Measurements from ENCODE around the gene TRMT10C.
"Not testable (repeated sequence)": the region's sequence is repeated elsewhere in the genome, so short reads cannot be mapped to it uniquely, and the experiment has no call there.

Gene TRMT10C
- 37.7 to 43.0 reads per million in 2 donors for total RNA-seq

- DNase-seq, result peak; percentile 73 to 96 (median 87)
Measured at GRCh38 chr3:101561630-101562328, at the start of gene TRMT10C. Gene TRMT10C, plus strand, starts transcription at chr3:101561868. Its CDS starts 2,914 bp downstream, at chr3:101564782.

- no peak for DNase-seq
Measured at GRCh38 chr3:101512396-101512645, 49.3 kb upstream of the TRMT10C start.

DNA sequence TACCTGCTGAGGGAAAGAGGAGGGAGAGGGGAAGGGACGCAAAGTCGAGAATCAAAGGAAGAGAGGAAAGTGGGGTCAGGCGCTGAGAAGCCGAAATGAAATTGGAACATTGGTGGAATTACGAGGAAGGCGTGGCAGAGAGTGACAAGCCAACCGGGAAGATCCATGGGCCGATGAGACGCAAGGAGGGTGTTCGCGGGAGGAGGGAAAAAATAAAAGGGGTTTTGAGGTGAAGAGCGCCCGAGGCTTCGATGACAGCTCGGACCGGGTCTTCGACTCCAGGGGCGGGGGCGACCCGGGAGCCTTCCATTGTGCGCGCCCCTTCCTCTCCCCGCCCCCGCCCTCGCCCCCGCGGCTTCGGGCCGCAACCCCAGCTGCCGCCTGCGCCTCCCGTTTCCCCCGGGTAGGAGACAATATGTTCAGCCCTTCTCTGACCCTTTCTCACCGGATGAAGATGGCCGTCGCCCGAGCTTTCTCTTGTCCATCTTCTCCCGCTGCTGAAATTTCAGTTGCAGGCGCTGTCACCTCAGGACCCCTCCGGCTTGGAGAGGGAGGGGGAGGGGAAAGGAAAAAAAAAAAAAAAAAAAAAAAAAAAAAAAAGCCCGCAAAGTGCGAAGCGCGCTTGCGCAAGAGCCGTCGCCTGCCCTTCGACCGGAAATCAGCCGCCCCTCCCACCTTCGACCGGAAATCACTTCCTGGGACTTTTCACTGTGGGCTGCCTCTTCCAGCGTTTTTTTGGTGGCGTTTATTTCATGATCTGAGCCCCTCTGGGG, 48.8 kb upstream of the TRMT10C start, which contains the start of gene SENP7:
SENP7 (minus strand) TSS at position 567 of the 773 bp plus-strand sequence; CDS start at position 485, 82 bp downstream.
- peak; percentile 45 to 86 (median 65) for DNase-seq

GRCh38 chr3:101513419-101513986, 48.2 kb upstream of the TRMT10C start:
- DNase-seq, result no peak

- peak in 3 of 5 experiments; percentile 13 to 97 (median 84) for DNase-seq
Measured at GRCh38 chr3:101518421-101518871, 43.2 kb upstream of the TRMT10C start.

GRCh38 chr3:101519685-101520365, 41.8 kb upstream of the TRMT10C start:
- no peak for DNase-seq

DNA sequence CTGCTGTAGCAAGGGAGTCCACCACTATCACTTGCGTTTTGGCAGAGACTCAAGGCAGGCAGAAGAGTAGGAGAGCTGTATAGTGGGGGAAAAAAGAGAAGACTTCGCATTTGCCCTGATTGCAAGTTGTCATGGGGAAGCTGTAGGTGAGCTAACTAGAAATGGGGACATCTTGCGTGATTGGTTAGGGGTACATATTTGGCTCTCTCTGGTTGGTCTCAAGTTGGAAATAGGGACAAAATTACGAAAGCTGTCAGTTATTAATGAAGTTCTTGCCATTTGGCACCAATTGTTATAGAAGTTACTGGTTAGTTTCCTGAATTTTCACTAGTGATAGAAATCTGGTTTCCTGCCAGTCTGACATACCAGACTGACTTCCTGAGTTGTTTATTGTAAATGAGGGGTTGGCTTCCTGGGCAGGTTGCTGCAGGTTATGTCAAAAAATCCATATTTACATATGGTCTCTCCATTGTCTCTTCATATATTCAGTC, 40.4 kb upstream of the TRMT10C start:
- peak in 2 of 5 experiments; percentile 32 to 81 for DNase-seq

DNA sequence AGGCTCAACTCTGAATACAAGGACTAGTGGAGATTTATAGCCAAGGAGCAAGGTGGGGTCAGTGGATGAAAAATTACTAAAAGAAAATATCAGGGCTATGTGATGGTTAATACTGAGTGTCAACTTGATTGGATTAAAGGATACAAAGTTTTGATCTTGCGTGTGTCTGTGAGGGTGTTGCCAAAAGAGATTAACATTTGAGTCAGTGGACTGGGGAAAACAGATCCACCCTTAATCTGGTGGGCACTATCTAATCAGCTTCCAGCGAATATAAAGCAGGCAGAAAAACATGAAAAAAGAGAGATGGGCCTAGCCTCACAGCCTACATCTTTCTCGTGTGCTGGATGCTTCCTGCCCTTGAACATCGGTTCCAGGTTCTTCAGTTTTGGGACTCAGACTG, 34.2 kb upstream of the TRMT10C start:
- no peak for DNase-seq

DNA sequence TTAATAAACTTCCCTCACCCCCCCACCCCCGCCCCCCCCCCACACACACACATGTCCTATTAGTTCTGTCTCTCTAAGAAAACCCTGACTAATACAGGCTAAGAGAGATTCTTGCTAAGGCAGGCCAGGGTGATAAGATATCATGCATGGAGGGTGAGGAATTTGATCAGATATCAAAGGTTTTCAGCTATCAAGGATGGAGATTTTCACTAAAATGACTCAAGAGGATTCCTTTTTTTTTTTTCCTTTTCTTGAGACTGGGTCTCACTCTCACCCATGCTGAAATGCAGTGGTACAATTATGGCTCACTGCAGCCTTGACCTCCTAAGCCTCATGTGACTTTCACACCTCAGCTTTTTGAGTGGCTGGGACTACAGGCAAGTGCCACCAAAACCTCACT, 33.8 kb upstream of the TRMT10C start:
- DNase-seq, result no peak

- no peak for DNase-seq
Measured at GRCh38 chr3:101529816-101530685, 31.6 kb upstream of the TRMT10C start.

GRCh38 chr3:101530686-101531047, 31.0 kb upstream of the TRMT10C start:
- DNase-seq, result no peak

- peak in 1 of 5 experiments; percentile 37 for DNase-seq
Measured at GRCh38 chr3:101531473-101532086, 30.1 kb upstream of the TRMT10C start.

DNA sequence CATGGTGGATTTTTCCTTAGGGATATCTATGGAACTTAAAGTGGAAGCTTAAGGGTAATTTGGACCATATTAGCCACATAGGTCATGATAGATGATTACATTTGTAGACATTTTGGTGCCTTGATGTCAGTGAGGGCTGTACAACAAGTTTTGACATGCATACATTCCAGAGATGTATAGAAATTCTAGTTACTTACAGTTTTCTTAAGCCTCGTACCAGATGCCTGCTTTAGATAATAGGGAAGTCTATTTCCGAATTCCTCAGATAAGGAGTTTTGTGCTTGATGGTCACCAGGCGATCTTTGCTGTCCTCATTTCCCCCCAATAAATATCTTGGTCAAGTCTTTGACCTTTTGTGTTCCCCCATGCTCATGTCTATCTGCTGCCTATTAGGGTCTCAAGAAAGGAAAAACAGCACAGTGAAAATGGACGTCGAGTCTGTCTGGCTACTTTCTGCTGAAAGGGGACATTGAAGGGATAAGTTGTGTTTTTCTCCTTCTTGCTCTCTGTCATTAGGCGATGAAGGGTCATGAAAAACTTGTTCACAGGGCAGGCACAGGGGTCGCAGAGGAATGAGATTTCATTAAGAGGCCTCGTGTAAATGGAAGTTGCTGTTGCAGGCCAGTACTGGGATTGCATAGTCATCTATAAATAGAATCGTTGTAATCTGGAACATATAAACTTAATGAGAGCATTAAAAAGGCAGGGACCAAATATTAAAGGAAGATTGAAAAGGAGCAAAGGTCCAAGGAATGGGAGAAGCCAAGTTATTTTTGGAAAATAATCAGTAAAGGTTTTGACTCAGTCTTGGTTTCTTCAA, 28.7 kb upstream of the TRMT10C start:
- DNase-seq, result no peak

GRCh38 chr3:101533603-101533968, 28.1 kb upstream of the TRMT10C start:
- no peak for DNase-seq

DNA sequence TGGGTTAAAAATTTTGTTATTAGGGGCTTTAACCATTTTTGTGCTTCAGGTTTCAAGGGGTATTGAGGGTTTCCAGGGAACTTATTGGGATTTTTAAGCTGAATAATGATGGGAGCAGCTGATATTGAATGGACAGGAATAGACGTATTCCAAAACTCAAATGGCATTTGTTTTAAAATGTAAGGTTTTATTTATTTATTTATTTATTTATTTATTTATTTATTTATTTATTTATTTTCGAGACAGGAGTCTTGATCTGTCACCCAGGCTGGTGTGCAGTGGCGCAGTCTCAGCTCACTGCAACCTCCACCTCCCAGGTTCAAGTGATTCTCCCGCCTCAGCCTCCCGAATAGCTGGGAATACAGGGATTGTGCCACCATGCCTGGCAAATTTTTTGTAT, 26.4 kb upstream of the TRMT10C start:
- DNase-seq, result no peak

DNA sequence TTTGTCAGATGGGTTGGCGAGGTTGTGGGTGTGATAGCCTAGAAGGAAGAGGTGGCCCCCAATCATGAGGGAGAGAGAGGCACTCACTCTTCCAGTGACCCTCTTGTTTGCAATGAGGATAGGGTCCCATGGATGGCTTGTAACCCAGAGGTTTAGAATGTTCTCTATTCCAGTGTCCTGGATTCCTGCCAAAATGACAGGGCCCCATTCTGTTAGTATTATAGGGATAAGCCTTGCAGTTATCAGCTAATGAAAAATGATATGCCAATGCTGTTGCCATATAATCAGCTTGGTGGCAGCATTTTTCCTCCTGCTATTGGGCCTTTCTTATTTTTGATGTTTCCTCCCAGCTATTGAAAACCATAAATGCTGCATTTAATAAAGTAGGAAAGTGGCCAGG, 25.4 kb upstream of the TRMT10C start:
- no peak for DNase-seq

DNA sequence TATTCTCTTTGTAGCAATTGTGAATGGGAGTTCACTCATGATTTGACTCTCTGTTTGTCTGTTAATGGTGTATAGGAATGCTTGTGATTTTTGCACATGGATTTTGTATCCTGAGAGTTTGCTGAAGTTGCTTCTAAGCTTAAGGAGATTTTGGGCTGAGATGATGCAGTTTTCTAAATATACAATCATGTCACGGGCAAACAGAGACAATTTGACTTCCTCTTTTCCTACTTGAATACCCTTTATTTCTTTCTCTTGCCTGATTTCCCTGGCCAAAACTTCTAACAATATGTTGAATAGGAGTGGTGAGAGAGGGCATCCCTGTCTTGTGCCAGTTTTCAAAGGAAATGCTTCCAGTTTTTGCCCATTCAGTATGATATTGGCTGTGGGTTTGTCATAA, 24.7 kb upstream of the TRMT10C start:
- DNase-seq, result not testable (repeated sequence)

DNA sequence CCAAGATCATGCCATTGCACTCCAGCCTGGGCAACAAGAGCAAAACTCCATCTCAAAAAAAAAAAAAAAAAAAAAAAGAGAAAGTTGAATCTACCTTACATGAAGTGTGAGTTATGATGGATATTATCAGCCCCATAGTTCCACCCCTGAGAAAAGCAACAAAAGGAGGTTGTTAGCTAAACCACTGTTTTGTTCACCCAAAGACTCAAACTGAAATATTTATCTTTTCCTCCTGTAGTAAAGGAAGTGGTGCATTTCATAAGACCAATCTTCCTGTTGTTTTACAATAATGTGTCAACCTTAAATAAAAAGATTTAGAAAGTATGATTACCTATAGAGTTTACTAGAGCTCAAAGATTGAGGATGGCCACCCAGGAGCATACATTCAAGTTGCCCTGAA, 18.7 kb upstream of the TRMT10C start:
- peak in 1 of 5 experiments; percentile 92 for DNase-seq

GRCh38 chr3:101544161-101544850, 17.4 kb upstream of the TRMT10C start:
- DNase-seq, result peak in 1 of 5 experiments; percentile 76

DNA sequence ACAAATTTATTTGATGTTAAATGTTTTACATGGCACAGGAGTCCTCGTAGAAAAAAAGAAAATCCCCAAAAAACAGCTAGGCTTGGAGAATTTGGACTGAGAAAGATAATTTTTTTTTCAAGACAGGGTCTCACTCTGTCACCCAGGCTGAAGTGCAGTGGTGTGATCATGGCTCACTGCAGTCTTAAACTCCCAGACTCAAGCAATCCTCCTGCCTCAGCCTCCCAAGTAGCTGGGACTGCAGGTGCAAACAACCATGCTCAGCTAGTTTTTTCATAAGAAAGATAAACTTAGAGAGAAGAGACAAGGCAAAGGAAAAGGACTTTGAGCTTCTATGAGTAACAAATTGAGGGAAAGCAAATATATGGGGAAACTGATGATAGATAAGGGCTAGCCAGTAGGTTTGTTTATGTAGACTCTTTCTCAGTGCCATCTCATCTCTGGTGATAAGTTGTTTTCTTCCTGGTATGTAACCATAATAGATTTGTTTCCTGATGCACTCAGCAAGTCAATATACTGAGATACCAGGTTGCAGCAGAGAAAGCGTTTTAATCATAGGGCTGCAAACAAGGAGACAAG, 13.1 kb upstream of the TRMT10C start:
- peak in 1 of 5 experiments; percentile 66 for DNase-seq

All from T-helper 2 cell (primary cell).